HepG2 (cell line): Measurements from ENCODE around the gene TTC16.

Experiments used
- HOXA7 ChIP-seq: sonication (generic); formaldehyde crosslinking; IDR thresholded peaks from 2 replicates; pipeline ENCODE4 v1.8.1; 2022; ENCODE audit warnings: mild to moderate bottlenecking, missing genetic modification reagents, moderate library complexity
- KDM1A ChIP-seq: IDR thresholded peaks from 2 replicates; pipeline ENCODE4 v1.6.1; 2016; ENCODE audit warnings: missing compliant biosample characterization
- MAFF ChIP-seq: IDR thresholded peaks from 2 replicates; pipeline ENCODE4 v1.6.1; 2011; ENCODE audit warnings: low read depth, low read length, improper control_type of control experiment
- MEIS2 ChIP-seq: sonication (generic); formaldehyde crosslinking; IDR thresholded peaks from 2 replicates; pipeline ENCODE4 v1.9.0; 2021; ENCODE audit warnings: mild to moderate bottlenecking, missing genetic modification reagents
- MXI1 ChIP-seq: IDR thresholded peaks from 3 replicates; pipeline ENCODE4 v1.6.1; 2012; ENCODE audit warnings: low read depth, low read length, inconsistent platforms, borderline replicate concordance
- RBM39 ChIP-seq: fragments of 200-400 bp; formaldehyde crosslinking; IDR thresholded peaks from one replicate; pipeline ENCODE4 v1.6.1; 2018; ENCODE audit warnings: antibody characterized with exemption, mild to moderate bottlenecking, low read depth, low read length; ENCODE audit not compliant: poor library complexity, severe bottlenecking
- SIX1 ChIP-seq: sonication (generic); formaldehyde crosslinking; IDR thresholded peaks from 2 replicates; pipeline ENCODE4 v1.4.0; 2020; ENCODE audit warnings: missing genetic modification reagents, borderline replicate concordance
- SMAD1 ChIP-seq: sonication (generic); formaldehyde crosslinking; IDR thresholded peaks from 2 replicates; pipeline ENCODE4 v1.4.0; 2020; ENCODE audit warnings: missing genetic modification reagents, low read depth, mild to moderate bottlenecking, borderline replicate concordance
- STAT5B ChIP-seq: sonication (generic); formaldehyde crosslinking; IDR thresholded peaks from 2 replicates; pipeline ENCODE4 v1.4.0; 2020; ENCODE audit warnings: missing genetic modification reagents
- XBP1 ChIP-seq: sonication (generic); formaldehyde crosslinking; IDR thresholded peaks from 2 replicates; pipeline ENCODE4 v1.5.0; 2020; ENCODE audit warnings: missing genetic modification reagents
- YY1 ChIP-seq: IDR thresholded peaks from 2 replicates; pipeline ENCODE4 v1.6.1; 2011; ENCODE audit warnings: low read length, low read depth, moderate library complexity, mild to moderate bottlenecking; ENCODE audit not compliant: insufficient read depth, insufficient replicate concordance
- ZNF160 ChIP-seq: sonication (generic); formaldehyde crosslinking; IDR thresholded peaks from 2 replicates; pipeline ENCODE4 v1.8.0; 2022; ENCODE audit warnings: mild to moderate bottlenecking, inconsistent platforms, missing genetic modification reagents
- ZNF558 ChIP-seq: sonication (generic); formaldehyde crosslinking; IDR thresholded peaks from 2 replicates; pipeline ENCODE4 v1.9.0; 2022; ENCODE audit warnings: mild to moderate bottlenecking, missing genetic modification reagents, borderline replicate concordance
- TF ChIP-seq, protein P1 (sequence below): sonication (generic); formaldehyde crosslinking; IDR thresholded peaks from 2 replicates; pipeline ENCODE4 v1.5.0; 2020; ENCODE audit warnings: mild to moderate bottlenecking, missing genetic modification reagents, moderate library complexity

DNA sequence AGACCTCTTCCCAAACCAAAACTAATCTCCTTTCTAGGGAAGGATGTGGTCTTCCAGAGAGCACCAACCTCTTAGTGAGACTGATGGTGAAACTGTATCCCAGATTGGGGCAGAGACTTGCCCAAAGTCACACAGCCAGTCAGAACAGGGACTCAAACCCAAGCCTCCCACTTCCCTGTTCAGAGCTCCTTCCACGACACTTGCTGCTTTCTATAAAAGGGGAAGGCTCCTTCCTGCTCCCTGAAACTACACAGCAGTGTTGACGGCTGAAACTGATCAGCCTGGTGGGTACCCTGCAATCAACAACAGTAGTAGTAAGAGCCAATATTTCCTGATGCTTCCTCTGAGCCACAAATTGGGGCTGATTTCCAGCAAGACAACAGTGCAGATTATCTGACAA is 17.7 kb downstream of the TTC16 start:
- TF ChIP-seq ZNF160 (CRISPR knock-in tag), result no peak
- TF ChIP-seq HOXA7 (CRISPR knock-in tag), result no peak
- TF ChIP-seq MXI1, result no peak
- TF ChIP-seq SIX1 (CRISPR knock-in tag), result no peak
- TF ChIP-seq STAT5B (CRISPR knock-in tag), result no peak
- no peak for TF ChIP-seq XBP1 (CRISPR knock-in tag)
- TF ChIP-seq, protein P1, sequence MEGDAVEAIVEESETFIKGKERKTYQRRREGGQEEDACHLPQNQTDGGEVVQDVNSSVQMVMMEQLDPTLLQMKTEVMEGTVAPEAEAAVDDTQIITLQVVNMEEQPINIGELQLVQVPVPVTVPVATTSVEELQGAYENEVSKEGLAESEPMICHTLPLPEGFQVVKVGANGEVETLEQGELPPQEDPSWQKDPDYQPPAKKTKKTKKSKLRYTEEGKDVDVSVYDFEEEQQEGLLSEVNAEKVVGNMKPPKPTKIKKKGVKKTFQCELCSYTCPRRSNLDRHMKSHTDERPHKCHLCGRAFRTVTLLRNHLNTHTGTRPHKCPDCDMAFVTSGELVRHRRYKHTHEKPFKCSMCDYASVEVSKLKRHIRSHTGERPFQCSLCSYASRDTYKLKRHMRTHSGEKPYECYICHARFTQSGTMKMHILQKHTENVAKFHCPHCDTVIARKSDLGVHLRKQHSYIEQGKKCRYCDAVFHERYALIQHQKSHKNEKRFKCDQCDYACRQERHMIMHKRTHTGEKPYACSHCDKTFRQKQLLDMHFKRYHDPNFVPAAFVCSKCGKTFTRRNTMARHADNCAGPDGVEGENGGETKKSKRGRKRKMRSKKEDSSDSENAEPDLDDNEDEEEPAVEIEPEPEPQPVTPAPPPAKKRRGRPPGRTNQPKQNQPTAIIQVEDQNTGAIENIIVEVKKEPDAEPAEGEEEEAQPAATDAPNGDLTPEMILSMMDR (CRISPR knock-in tag), result no peak
- no peak for TF ChIP-seq KDM1A (CRISPR knock-in tag)
- TF ChIP-seq RBM39, result no peak
- no peak for TF ChIP-seq MEIS2
- TF ChIP-seq MAFF, result no peak
- no peak for TF ChIP-seq YY1
- TF ChIP-seq ZNF558 (CRISPR knock-in tag), result no peak
- TF ChIP-seq SMAD1, result no peak
